Measurements from ENCODE around the gene CCDC85C. TPM values are rescaled to one million over a fixed set of nuclear protein-coding genes. Genes with fewer than 3 reads are reported as not detected.

Gene CCDC85C
- total RNA-seq, 1 donor = 2.9 TPM

- no peak for DNase-seq (ENCODE audit: low read depth)
- TF ChIP-seq, protein P1, sequence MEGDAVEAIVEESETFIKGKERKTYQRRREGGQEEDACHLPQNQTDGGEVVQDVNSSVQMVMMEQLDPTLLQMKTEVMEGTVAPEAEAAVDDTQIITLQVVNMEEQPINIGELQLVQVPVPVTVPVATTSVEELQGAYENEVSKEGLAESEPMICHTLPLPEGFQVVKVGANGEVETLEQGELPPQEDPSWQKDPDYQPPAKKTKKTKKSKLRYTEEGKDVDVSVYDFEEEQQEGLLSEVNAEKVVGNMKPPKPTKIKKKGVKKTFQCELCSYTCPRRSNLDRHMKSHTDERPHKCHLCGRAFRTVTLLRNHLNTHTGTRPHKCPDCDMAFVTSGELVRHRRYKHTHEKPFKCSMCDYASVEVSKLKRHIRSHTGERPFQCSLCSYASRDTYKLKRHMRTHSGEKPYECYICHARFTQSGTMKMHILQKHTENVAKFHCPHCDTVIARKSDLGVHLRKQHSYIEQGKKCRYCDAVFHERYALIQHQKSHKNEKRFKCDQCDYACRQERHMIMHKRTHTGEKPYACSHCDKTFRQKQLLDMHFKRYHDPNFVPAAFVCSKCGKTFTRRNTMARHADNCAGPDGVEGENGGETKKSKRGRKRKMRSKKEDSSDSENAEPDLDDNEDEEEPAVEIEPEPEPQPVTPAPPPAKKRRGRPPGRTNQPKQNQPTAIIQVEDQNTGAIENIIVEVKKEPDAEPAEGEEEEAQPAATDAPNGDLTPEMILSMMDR (IDR thresholded peaks at IDR 0.05; ENCODE audit: insufficient read depth, low read length) = no peak
- H3K4me3 ChIP-seq (ENCODE audit: low read depth, low read length) = no peak overlapping the region
Observed at GRCh38 chr14:99600232-99600888, 3.6 kb downstream of the CCDC85C start.

- no peak overlapping the region for H3K4me3 ChIP-seq (ENCODE audit: low read depth, low read length)
- no peak for DNase-seq (ENCODE audit: low read depth)
- TF ChIP-seq, protein P1 (IDR thresholded peaks at IDR 0.05; ENCODE audit: insufficient read depth, low read length) = no peak
Observed at GRCh38 chr14:99599393-99599792, 4.6 kb downstream of the CCDC85C start.

- TF ChIP-seq, protein P1 (IDR thresholded peaks at IDR 0.05; ENCODE audit: insufficient read depth, low read length) = no peak
- no peak overlapping the region for H3K4me3 ChIP-seq (ENCODE audit: low read depth, low read length)
- DNase-seq (ENCODE audit: low read depth) = no peak
Observed at GRCh38 chr14:99598774-99599173, 5.2 kb downstream of the CCDC85C start.

DNA sequence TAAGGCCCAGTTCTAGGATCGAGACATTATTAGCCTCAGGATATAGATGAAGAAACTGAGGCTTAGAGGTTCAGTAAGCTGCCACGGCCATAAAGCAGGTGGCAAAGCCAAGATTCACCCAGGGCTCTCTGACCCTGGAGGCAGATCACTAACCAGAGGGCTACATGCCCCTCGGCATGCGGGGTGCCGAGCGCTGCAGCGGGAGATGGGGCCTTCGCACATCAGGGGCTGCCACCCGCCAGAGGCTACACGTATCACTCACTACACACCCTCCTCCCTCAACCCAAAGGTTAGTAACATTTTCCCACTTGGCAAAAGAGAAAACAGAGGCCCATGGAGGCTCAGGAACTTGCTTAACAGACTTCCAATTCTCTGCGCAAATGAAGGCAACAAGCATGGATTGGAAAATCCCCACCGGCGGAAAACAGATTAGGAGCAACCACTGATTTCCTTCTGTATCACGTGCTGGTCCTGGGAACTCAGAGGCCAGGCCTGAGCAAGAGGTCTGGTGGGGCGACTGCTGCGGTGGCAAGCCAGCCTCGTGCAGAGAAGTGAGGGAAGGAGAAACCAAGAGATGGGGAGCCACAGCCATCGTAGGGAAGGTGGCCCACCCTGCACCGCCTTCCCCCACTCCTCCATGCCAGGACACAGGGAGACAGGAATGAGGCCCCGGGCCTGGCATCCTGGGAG, 6.0 kb downstream of the CCDC85C start:
- TF ChIP-seq, protein P1 (IDR thresholded peaks at IDR 0.05; ENCODE audit: insufficient read depth, low read length) = no peak
- no peak for DNase-seq (ENCODE audit: low read depth)
- H3K4me3 ChIP-seq (ENCODE audit: low read depth, low read length) = no peak overlapping the region

DNA sequence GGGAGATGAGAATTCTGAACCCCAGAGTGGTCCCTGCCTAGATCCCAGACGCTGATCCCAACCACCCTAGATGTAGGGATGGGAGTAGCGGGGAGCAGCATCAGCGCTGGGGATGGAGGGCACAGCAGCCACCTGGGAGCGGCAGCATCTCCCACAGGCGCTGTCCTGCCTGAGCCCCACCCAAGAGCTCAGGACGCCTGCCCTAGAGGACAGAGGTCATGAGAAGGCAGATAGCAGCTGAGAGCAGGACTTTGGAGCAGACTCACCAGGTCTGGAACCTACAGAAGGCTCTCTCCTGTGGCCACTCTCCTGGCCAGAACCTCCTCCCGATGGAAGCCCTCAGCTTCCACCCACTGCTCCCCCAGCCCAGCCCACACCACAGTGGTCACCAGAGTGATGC, 7.2 kb downstream of the CCDC85C start:
- no peak overlapping the region for H3K4me3 ChIP-seq (ENCODE audit: low read depth, low read length)
- TF ChIP-seq, protein P1 (IDR thresholded peaks at IDR 0.05; ENCODE audit: insufficient read depth, low read length) = no peak
- DNase-seq (ENCODE audit: low read depth) = no peak

DNA sequence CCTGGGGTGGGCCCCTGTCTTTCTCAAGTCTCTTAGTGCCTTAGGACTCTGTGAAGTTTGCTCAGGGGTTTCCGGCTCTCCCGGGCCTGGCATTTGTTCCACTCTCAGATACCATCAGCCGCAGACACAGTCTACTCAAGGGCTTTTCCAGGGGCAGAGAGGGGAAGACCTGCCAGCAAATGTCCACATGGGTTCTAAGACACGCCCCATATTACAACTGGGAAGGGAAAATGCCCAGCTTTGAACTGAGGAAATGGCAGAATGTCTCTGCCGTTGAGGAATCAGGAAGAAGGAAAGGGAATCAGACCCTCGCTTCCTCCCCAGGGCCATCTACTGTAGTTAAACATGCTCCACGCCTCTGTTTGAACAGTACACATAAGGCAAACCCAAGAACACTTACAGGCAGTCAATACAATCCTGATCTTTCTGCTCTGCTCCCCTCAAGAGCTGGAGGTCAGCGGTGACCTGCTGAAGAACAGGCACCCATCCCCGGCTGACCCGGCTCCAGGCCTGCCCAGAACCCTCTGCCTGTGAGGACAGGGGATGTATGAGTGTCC, 7.9 kb downstream of the CCDC85C start:
- no peak overlapping the region for H3K4me3 ChIP-seq (ENCODE audit: low read depth, low read length)
- DNase-seq (ENCODE audit: low read depth) = no peak
- TF ChIP-seq, protein P1 (IDR thresholded peaks at IDR 0.05; ENCODE audit: insufficient read depth, low read length) = no peak
